Measurements from ENCODE around the gene ZNF132. TPM values are rescaled to one million over a fixed set of nuclear protein-coding genes. Genes with fewer than 3 reads are reported as not detected.

The ZNF132 gene
- total RNA-seq, 4 donors from 2014 or later: 1.8 to 2.7 (median 2.4) TPM

DNA sequence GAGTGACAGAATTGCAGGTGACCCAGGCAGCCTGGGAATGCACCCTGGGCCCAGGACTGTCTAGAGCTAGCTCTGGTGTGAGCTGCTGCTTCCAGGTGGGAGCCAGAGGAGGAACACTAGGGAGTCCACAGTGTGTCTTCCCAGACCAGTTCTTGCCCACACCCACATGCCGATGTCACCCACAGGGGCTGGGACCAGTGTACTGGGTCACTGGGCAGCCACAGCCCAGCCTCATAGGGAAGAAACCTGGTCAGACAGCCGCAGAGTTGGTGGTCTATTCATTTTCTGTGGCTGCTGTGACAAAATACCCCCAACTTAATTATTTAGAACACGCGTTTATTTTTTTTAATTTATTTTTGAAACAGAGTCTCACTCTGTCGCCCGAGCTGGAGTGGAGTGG is 41.4 kb downstream of the ZNF132 start:
- Histone ChIP-seq H3K9me3 (no peaks in the 10 kb centered on the region), H3K36me3 (peaks cover 0 to 15% of the 10 kb centered on the region in 2 donors), H3K4me3 (no peak overlapping the region), H3K27me3 (peaks cover 18 to 25% (median 19%) of the 10 kb centered on the region in 3 donors), H3K27ac (no peak overlapping the region), H3K4me1 (peaks cover 8 to 17% of the 10 kb centered on the region in 2 donors)
- in situ Hi-C loops (cut with MboI; ENCODE audit: low sequenced_read_pairs in 4 of 4): no loop called here
- no peak for DNase-seq
- intact Hi-C loops (cut with DNase I; ENCODE audit: low total_unique reads): no loop called here
- no peak for ATAC-seq
- no peak for TF ChIP-seq POLR2A (IDR thresholded peaks at IDR 0.05)

- intact Hi-C loops (cut with DNase I; ENCODE audit: low total_unique reads): no loop called here
- peaks cover 8 to 17% of the 10 kb centered on the region in 2 donors for H3K4me1 ChIP-seq
These were observed 41.9 kb downstream of the ZNF132 start for GRCh38 chr19:58398087-58398486.

DNA sequence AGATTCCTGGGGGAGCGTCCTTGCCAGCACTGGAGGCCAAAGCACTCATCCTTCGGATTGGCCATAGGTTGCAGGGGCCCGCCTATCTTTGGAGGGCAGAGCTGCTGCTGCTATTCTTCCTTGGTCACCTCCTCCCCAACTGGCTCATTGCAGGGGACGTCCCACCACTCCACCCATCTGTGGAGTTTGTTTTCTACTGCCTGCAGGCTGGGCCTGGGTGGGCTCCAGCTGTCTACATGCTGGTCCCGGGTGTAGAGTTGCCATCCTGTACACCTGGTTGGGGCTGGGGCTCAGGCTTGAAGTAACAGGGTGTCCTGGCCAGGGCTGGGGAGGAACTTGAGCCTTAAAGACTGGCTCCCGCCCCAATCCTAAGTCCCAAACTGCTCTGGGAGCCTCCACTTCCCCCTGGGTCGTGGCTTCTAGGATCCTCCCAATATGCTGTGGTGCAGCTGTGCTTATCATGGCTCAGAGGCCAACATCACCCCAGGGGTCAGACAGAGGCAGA is 42.4 kb downstream of the ZNF132 start:
- DNase-seq (no peak), ATAC-seq (no peak)
- Histone ChIP-seq H3K36me3 (peaks cover 0 to 25% of the 10 kb centered on the region in 2 donors), H3K9me3 (no peaks in the 10 kb centered on the region), H3K27ac (no peak overlapping the region), H3K4me1 (peaks cover 8 to 17% of the 10 kb centered on the region in 2 donors), H3K4me3 (no peak overlapping the region), H3K27me3 (peaks cover 18 to 25% (median 19%) of the 10 kb centered on the region in 3 donors)
- TF ChIP-seq, protein P1, sequence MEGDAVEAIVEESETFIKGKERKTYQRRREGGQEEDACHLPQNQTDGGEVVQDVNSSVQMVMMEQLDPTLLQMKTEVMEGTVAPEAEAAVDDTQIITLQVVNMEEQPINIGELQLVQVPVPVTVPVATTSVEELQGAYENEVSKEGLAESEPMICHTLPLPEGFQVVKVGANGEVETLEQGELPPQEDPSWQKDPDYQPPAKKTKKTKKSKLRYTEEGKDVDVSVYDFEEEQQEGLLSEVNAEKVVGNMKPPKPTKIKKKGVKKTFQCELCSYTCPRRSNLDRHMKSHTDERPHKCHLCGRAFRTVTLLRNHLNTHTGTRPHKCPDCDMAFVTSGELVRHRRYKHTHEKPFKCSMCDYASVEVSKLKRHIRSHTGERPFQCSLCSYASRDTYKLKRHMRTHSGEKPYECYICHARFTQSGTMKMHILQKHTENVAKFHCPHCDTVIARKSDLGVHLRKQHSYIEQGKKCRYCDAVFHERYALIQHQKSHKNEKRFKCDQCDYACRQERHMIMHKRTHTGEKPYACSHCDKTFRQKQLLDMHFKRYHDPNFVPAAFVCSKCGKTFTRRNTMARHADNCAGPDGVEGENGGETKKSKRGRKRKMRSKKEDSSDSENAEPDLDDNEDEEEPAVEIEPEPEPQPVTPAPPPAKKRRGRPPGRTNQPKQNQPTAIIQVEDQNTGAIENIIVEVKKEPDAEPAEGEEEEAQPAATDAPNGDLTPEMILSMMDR (IDR thresholded peaks at IDR 0.05 in 4 of 5, conservative IDR thresholded peaks at IDR 0.05 in 1 of 5): no peak
- TF ChIP-seq POLR2A (IDR thresholded peaks at IDR 0.05): no peak
- in situ Hi-C loops (cut with MboI; ENCODE audit: low sequenced_read_pairs in 4 of 4) (no loop called here), intact Hi-C loops (cut with DNase I; ENCODE audit: low total_unique reads) (no loop called here)

More at GRCh38 chr19:58398087-58398486, 41.9 kb downstream of the ZNF132 start:
- ATAC-seq (no peak), DNase-seq (no peak)
- peaks cover 0 to 20% of the 10 kb centered on the region in 2 donors for H3K36me3 ChIP-seq
- H3K9me3 ChIP-seq: no peaks in the 10 kb centered on the region
- TF ChIP-seq, protein P1 (IDR thresholded peaks at IDR 0.05 in 4 of 5, conservative IDR thresholded peaks at IDR 0.05 in 1 of 5): no peak
- no peak for TF ChIP-seq POLR2A (IDR thresholded peaks at IDR 0.05)
- no peak overlapping the region for H3K27ac ChIP-seq
- in situ Hi-C loops (cut with MboI; ENCODE audit: low sequenced_read_pairs in 4 of 4): no loop called here
- peaks cover 18 to 25% (median 19%) of the 10 kb centered on the region in 3 donors for H3K27me3 ChIP-seq
- no peak overlapping the region for H3K4me3 ChIP-seq

GRCh38 chr19:58396691-58397532 is 43.0 kb downstream of the ZNF132 start:
- H3K27ac ChIP-seq: no peak overlapping the region
- ATAC-seq: no peak
- in situ Hi-C loops (cut with MboI; ENCODE audit: low sequenced_read_pairs in 4 of 4): no loop called here
- no peak for DNase-seq
- intact Hi-C loops (cut with DNase I; ENCODE audit: low total_unique reads): no loop called here
- TF ChIP-seq, protein P1 (IDR thresholded peaks at IDR 0.05 in 4 of 5, conservative IDR thresholded peaks at IDR 0.05 in 1 of 5): no peak
- TF ChIP-seq POLR2A (IDR thresholded peaks at IDR 0.05): no peak
- peaks cover 8 to 15% of the 10 kb centered on the region in 2 donors for H3K4me1 ChIP-seq
- no peak overlapping the region for H3K4me3 ChIP-seq
- H3K9me3 ChIP-seq: no peaks in the 10 kb centered on the region
- peaks cover 0 to 29% of the 10 kb centered on the region in 2 donors for H3K36me3 ChIP-seq
- H3K27me3 ChIP-seq: peaks cover 18 to 25% (median 19%) of the 10 kb centered on the region in 3 donors

GRCh38 chr19:58395979-58396627 is 43.9 kb downstream of the ZNF132 start:
- ATAC-seq: no peak
- DNase-seq: no peak
- H3K9me3 ChIP-seq: no peaks in the 10 kb centered on the region
- peaks cover 18 to 25% (median 19%) of the 10 kb centered on the region in 3 donors for H3K27me3 ChIP-seq
- in situ Hi-C loops (cut with MboI; ENCODE audit: low sequenced_read_pairs in 4 of 4) (no loop called here), intact Hi-C loops (cut with DNase I; ENCODE audit: low total_unique reads) (no loop called here)
- TF ChIP-seq, protein P1 (IDR thresholded peaks at IDR 0.05 in 4 of 5, conservative IDR thresholded peaks at IDR 0.05 in 1 of 5): no peak
- no peak for TF ChIP-seq POLR2A (IDR thresholded peaks at IDR 0.05)
- H3K27ac ChIP-seq: no peak overlapping the region
- H3K4me1 ChIP-seq: peaks cover 8 to 10% of the 10 kb centered on the region in 2 donors
- H3K36me3 ChIP-seq: peaks cover 0 to 37% of the 10 kb centered on the region in 2 donors
- peak overlapping the region in 1 of 4 donors; percentile 3 for H3K4me3 ChIP-seq
